H1 (cell line): ENCODE results near the gene EXD3. TPM values are rescaled to one million over a fixed set of nuclear protein-coding genes. Genes with fewer than 3 reads are reported as not detected.
A peak's percentile ranks its signal among the peaks of the same experiment; 100 is the strongest.

Experiments
- CTCF ChIA-PET: fragments of 300-600 bp; sonication (Branson Sonifier 250); formaldehyde crosslinking; loops from one replicate; lab custom pipeline; 2021; ENCODE audit not compliant: partially characterized antibody; lab: Charles Lee
- POLR2A ChIA-PET: fragments of 300-600 bp; sonication (Branson Sonifier 250); formaldehyde crosslinking; loops from one replicate; lab custom pipeline; 2021; ENCODE audit warnings: inconsistent platforms; ENCODE audit not compliant: partially characterized antibody; lab: Charles Lee
- DNase-seq, 2 experiments: peaks; one replicate each; pipeline versions ENCODE4 v3.0.0 to v3.0.0-alpha.2; 2010 to 2022; ENCODE audit warnings: low spot score in 2 of 2, low read depth in 1 of 2, mixed read lengths in 1 of 2
- FAIRE-seq: peaks from 2 replicates; lab custom pipeline; 2011; peaks lifted over from hg19 to GRCh38; lab: Jason Lieb, UNC
- H2AFZ ChIP-seq: 2 replicates; pipeline ENCODE4 v1.8.1; 2012; ENCODE audit warnings: low read length, inconsistent platforms
- H2AK5ac ChIP-seq: 2 replicates; pipeline ENCODE4 v1.6.1; 2013; ENCODE audit warnings: low read depth, low read length
- H2BK120ac ChIP-seq: replicated peaks from 2 replicates; pipeline ENCODE3; 2013; ENCODE audit warnings: low read depth, low read length, inconsistent platforms
- H2BK12ac ChIP-seq: 2 replicates; pipeline ENCODE4 v1.6.1; 2013; ENCODE audit warnings: low read depth, low read length
- H2BK15ac ChIP-seq: 2 replicates; pipeline ENCODE4 v1.6.1; 2013; ENCODE audit warnings: low read length
- H2BK20ac ChIP-seq: 2 replicates; pipeline ENCODE4 v1.6.1; 2013; ENCODE audit warnings: low read length
- H2BK5ac ChIP-seq: 2 replicates; pipeline ENCODE4 v1.6.1; 2013; ENCODE audit warnings: low read depth, low read length
- H3K14ac ChIP-seq: 2 replicates; pipeline ENCODE4 v1.6.1; 2013; ENCODE audit warnings: inconsistent platforms; ENCODE audit not compliant: insufficient read length
- H3K18ac ChIP-seq: 2 replicates; pipeline ENCODE4 v1.6.1; 2013; ENCODE audit warnings: low read length; ENCODE audit errors: extremely low read depth
- H3K23ac ChIP-seq: 2 replicates; pipeline ENCODE4 v1.6.1; 2013; ENCODE audit warnings: inconsistent platforms; ENCODE audit not compliant: insufficient read length
- H3K23me2 ChIP-seq: 2 replicates; pipeline ENCODE4 v1.6.1; 2013; ENCODE audit warnings: low read depth, low read length
- H3K27ac ChIP-seq: 2 replicates; pipeline ENCODE4 v1.6.1; 2011; ENCODE audit warnings: low read depth, low read length, inconsistent platforms
- H3K27me3 ChIP-seq, 4 experiments: replicated peaks in 1 of 4; 1 replicate in 1 of 4; 2 replicates in 3 of 4; pipeline versions ENCODE4 v1.6.1 to v1.8.1; 2011 to 2013; ENCODE audit warnings: low read length in 3 of 4, mild to moderate bottlenecking in 3 of 4, inconsistent platforms in 2 of 4, mixed read lengths in 2 of 4, moderate library complexity in 1 of 4; ENCODE audit not compliant: control insufficient read depth in 3 of 4, insufficient read depth in 3 of 4; ENCODE audit errors: extremely low read depth in 1 of 4
- H3K36me3 ChIP-seq, 4 experiments: 2 replicates each; pipeline versions ENCODE4 v1.6.1 to v1.8.1; 2011 to 2013; ENCODE audit warnings: mild to moderate bottlenecking in 4 of 4, low read length in 3 of 4, moderate library complexity in 2 of 4, control low read depth in 1 of 4, inconsistent platforms in 1 of 4; ENCODE audit not compliant: insufficient read depth in 4 of 4, control insufficient read depth in 2 of 4
- H3K4ac ChIP-seq: replicated peaks from 2 replicates; pipeline ENCODE3; 2013; ENCODE audit warnings: low read length, low read depth, mixed read lengths, inconsistent platforms; ENCODE audit not compliant: insufficient read length
- H3K4me1 ChIP-seq, 4 experiments: replicated peaks in 1 of 4; 1 replicate in 1 of 4; 2 replicates in 3 of 4; pipeline versions ENCODE4 v1.6.1 to v1.8.1; 2011 to 2013; ENCODE audit warnings: low read length in 3 of 4, inconsistent platforms in 2 of 4, mixed read lengths in 1 of 4; ENCODE audit not compliant: insufficient read depth in 4 of 4, control insufficient read depth in 3 of 4
- H3K4me2 ChIP-seq, 2 experiments: 2 replicates each; pipeline versions ENCODE4 v1.6.1 to v1.8.1; 2011 to 2013; ENCODE audit warnings: low read depth in 2 of 2, low read length in 2 of 2, control low read depth in 1 of 2, inconsistent platforms in 1 of 2, mild to moderate bottlenecking in 1 of 2; ENCODE audit not compliant: insufficient read depth in 1 of 2
- H3K4me3 ChIP-seq, 4 experiments: fragments of 200-600, 300-600 bp in 1 of 4; sonication (generic), shearing (Covaris generic), sonication (Bioruptor Twin) in 1 of 4; 2 replicates each; pipeline versions ENCODE4 v1.5.1 to v1.8.1; 2011 to 2016; ENCODE audit warnings: low read length in 4 of 4, low read depth in 3 of 4, control low read depth in 2 of 4, inconsistent platforms in 2 of 4, mild to moderate bottlenecking in 2 of 4, mixed read lengths in 1 of 4, moderate library complexity in 1 of 4; ENCODE audit not compliant: insufficient read depth in 2 of 4; ENCODE audit errors: extremely low read depth in 1 of 4
- H3K56ac ChIP-seq: replicated peaks from 2 replicates; pipeline ENCODE3; 2013; ENCODE audit warnings: low read depth, mild to moderate bottlenecking, mixed read lengths, low read length, inconsistent platforms; ENCODE audit not compliant: insufficient read length
- H3K79me1 ChIP-seq: 2 replicates; pipeline ENCODE4 v1.6.1; 2013; ENCODE audit warnings: low read depth, low read length, control low read depth
- H3K79me2 ChIP-seq, 2 experiments: 2 replicates each; pipeline versions ENCODE4 v1.6.1 to v1.8.1; 2012 to 2013; ENCODE audit warnings: low read length in 2 of 2, mild to moderate bottlenecking in 2 of 2, inconsistent platforms in 1 of 2; ENCODE audit not compliant: insufficient read depth in 2 of 2, control insufficient read depth in 1 of 2
- H3K9ac ChIP-seq, 4 experiments: replicated peaks in 1 of 4; 1 replicate in 1 of 4; 2 replicates in 3 of 4; pipeline versions ENCODE4 v1.6.1 to v1.8.1; 2011 to 2013; ENCODE audit warnings: low read depth in 3 of 4, low read length in 3 of 4, control low read depth in 2 of 4, mild to moderate bottlenecking in 2 of 4, moderate library complexity in 2 of 4, inconsistent platforms in 1 of 4; ENCODE audit errors: extremely low read depth in 1 of 4
- H3K9me3 ChIP-seq, 2 experiments: 2 replicates each; pipeline versions ENCODE4 v1.6.1 to v1.8.1; 2012 to 2013; ENCODE audit warnings: mild to moderate bottlenecking in 2 of 2, moderate library complexity in 2 of 2, control low read depth in 1 of 2, inconsistent platforms in 1 of 2, low read depth in 1 of 2, low read length in 1 of 2, mixed read lengths in 1 of 2; ENCODE audit not compliant: insufficient read depth in 2 of 2
- H4K20me1 ChIP-seq, 2 experiments: replicated peaks in 1 of 2; 2 replicates each; pipeline versions ENCODE3 to v1.8.1; 2011 to 2013; ENCODE audit warnings: inconsistent platforms in 2 of 2, low read length in 2 of 2, mild to moderate bottlenecking in 1 of 2; ENCODE audit not compliant: insufficient read depth in 2 of 2, control insufficient read depth in 1 of 2
- H4K5ac ChIP-seq: 2 replicates; pipeline ENCODE4 v1.6.1; 2013; ENCODE audit warnings: low read length, low read depth, mixed read lengths, inconsistent platforms; ENCODE audit not compliant: insufficient read length
- H4K8ac ChIP-seq: 2 replicates; pipeline ENCODE4 v1.8.0; 2013; ENCODE audit warnings: mild to moderate bottlenecking, moderate library complexity, low read length, inconsistent platforms; ENCODE audit not compliant: insufficient read depth; ENCODE audit errors: extremely low read depth
- H4K91ac ChIP-seq: replicated peaks from 2 replicates; pipeline ENCODE3; 2013; ENCODE audit warnings: low read length, mixed read lengths, inconsistent platforms; ENCODE audit not compliant: insufficient read length
- CREB1 ChIP-seq: IDR thresholded peaks from 2 replicates; pipeline ENCODE4 v1.6.1; 2012; ENCODE audit warnings: inconsistent platforms
- POLR2A ChIP-seq, 2 experiments: IDR thresholded peaks; 1 replicate in 1 of 2; 2 replicates in 1 of 2; pipeline ENCODE4 v1.6.1; 2011; ENCODE audit warnings: low read depth in 2 of 2, low read length in 2 of 2, mild to moderate bottlenecking in 2 of 2; ENCODE audit errors: control extremely low read depth in 1 of 2
- POU5F1 ChIP-seq: IDR thresholded peaks from 2 replicates; pipeline ENCODE4 v1.6.1; 2011; ENCODE audit warnings: low read depth, mild to moderate bottlenecking, low read length, moderate library complexity
- TAF7 ChIP-seq: optimal IDR thresholded peaks from 2 replicates; pipeline ENCODE3; 2011; ENCODE audit warnings: low read depth, mild to moderate bottlenecking, inconsistent platforms, low read length, moderate library complexity, borderline replicate concordance
- YY1 ChIP-seq: IDR thresholded peaks from 2 replicates; pipeline ENCODE4 v1.6.1; 2011; ENCODE audit warnings: low read depth, mild to moderate bottlenecking, low read length
- WGBS, 2 experiments: shearing (Covaris generic) in 1 of 2; methylation state at CpG; one replicate each; pipeline versions ENCODE4 v1.1.6 to v1.1.7; 2013 to 2015; ENCODE audit warnings: low lambda C conversion rate in 2 of 2, mixed read lengths in 2 of 2, inconsistent platforms in 1 of 2, low coverage in 1 of 2, missing lambda C conversion rate in 1 of 2; ENCODE audit not compliant: insufficient replicate concordance in 2 of 2, insufficient coverage in 1 of 2, insufficient read length in 1 of 2; ENCODE audit errors: extremely low coverage in 1 of 2, missing lambda C conversion rate in 1 of 2; 5-methylcytosine and 5-hydroxymethylcytosine counted together
- polyA plus RNA-seq, 7 experiments: library from polyadenylated mRNA; depleted of rRNA in 3 of 7; stranded (reverse) in 5 of 7; unstranded in 2 of 7; fragments of >200 nt in 5 of 7; fragments of 200-250 nt in 2 of 7; gene quantifications; 1 replicate in 5 of 7; 2 replicates in 1 of 7; 4 replicates in 1 of 7; pipeline versions ENCODE4 v1.2.1 to v1.2.3, GENCODE V29; 2011 to 2013; ENCODE audit warnings: missing spikeins in 2 of 7, mixed read lengths in 2 of 7
- total RNA-seq: library from RNA; stranded (reverse); fragmentation: NEBNext Ultra II Directional; extraction: Animal tissue kit (Norgen Biotek cat#: 25700); gene quantifications from 2 replicates; pipeline ENCODE4 v1.2.1, GENCODE V29; 2021
- TF ChIP-seq, protein P1 (sequence below): IDR thresholded peaks from 2 replicates; pipeline ENCODE4 v1.6.1; 2012; ENCODE audit warnings: inconsistent platforms

The EXD3 gene
- total and polyA plus RNA-seq, 2 of the 8 experiments (the other 6 are each of a cell fraction or from before 2014, with no cell fraction given): 7.2 to 9.4 TPM

DNA sequence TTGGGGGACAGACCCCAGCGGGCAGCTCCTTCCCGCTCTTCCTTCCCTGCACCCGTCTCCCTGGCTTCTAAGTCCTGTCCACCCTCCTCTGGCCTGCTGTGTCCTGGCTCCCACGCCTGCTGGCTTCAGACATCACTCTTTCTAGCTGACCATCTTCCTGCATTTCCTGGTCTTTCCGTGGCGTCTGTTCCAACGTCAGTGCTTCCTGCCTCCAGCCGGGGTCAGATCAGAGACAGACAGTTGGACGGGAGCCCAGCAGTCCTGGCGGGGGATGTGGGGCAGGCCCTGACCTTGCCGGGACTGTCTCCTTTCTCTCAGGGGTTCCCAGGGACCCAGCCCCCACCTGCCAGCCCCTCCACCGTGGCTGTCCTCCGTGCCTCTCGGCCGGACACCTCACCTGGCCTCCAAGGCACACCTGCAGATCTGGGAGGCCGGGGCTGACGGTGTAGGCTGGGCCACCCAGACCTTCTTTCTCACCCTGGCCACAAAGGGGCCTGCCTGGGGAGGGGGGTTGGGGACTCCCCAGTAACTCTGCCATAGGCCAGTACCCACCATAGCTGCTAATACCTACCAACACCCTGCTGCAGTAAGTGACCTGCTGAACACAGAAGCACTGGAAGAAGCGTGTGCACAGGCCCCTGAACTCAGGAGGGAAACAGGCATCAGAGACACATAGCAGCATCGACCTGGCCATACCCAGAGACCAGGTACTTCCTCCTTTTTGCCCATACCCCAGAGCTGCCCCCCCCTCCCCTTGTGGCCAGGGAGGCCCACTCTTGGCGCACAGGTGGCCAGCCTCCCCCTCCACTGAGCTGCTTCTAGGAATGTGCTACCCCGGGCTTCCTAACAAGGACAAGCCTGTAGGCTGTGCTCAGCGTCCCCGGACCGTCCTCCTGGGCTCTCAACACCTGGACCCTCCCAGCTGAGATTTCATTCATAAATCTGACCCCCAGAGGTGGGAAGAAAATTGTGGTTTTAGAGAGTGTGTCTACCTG lies 126.0 kb downstream of the EXD3 start:
- peak overlapping the region; percentile 2 for H2BK120ac ChIP-seq
- H3K79me1 ChIP-seq: peaks cover 3% of the 10 kb centered on the region
- no peak overlapping the region for H3K23ac ChIP-seq
- H2BK5ac ChIP-seq: peak overlapping the region; percentile 60; the same call in 1 of the 2 replicates
- peaks cover 0 to 24% (median 12%) of the 10 kb centered on the region in 4 experiments; a peak in 5 of 7 replicates for H3K27me3 ChIP-seq
- H3K9ac ChIP-seq: no peak overlapping the region
- H3K4me3 ChIP-seq: peak overlapping the region in 3 of 4 experiments; percentile 29 to 60 (median 30); a peak in 5 of 8 replicates
- peak overlapping the region; percentile 53 for H3K18ac ChIP-seq
- H3K36me3 ChIP-seq: no peaks in the 10 kb centered on the region
- peak overlapping the region; percentile 78; the same call in 1 of the 2 replicates for H4K8ac ChIP-seq
- H3K79me2 ChIP-seq: peaks cover 0 to 3% of the 10 kb centered on the region in 2 experiments; a peak in 1 of 4 replicates
- H2BK20ac ChIP-seq: peak overlapping the region; percentile 90; the same call in 1 of the 2 replicates
- 61% methylated on average over 23 of the region's 24 CpGs; no CpG with 5 or more reads in 1 of the 2 experiments for WGBS, 2 experiments
- no peak overlapping the region for H4K5ac ChIP-seq
- peaks cover 3 to 28% (median 24%) of the 10 kb centered on the region in 4 experiments for H3K4me1 ChIP-seq
- peak overlapping the region; percentile 92 for H4K91ac ChIP-seq
- TF ChIP-seq YY1 (no peak), CREB1 (no peak), TAF7 (peak; percentile 16), POU5F1 (no peak), POLR2A (IDR thresholded peaks at IDR 0.05; ENCODE audit: control extremely low read depth in 1 of 2, low read depth in 2 of 2, low read length in 2 of 2) (peak in 1 of 2 experiments; percentile 28; a peak in 1 of 3 replicates)
- TF ChIP-seq, protein P1, sequence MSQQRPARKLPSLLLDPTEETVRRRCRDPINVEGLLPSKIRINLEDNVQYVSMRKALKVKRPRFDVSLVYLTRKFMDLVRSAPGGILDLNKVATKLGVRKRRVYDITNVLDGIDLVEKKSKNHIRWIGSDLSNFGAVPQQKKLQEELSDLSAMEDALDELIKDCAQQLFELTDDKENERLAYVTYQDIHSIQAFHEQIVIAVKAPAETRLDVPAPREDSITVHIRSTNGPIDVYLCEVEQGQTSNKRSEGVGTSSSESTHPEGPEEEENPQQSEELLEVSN: peak; percentile 17; the same call in 1 of the 2 replicates
- H3K4ac ChIP-seq: peak overlapping the region; percentile 82
- peak overlapping the region; percentile 64 to 69 for H3K4me2 ChIP-seq
- no peak for FAIRE-seq
- peaks cover 3 to 11% of the 10 kb centered on the region in 2 experiments for H4K20me1 ChIP-seq
- H2BK12ac ChIP-seq: peak overlapping the region; percentile 27; the same call in 1 of the 2 replicates
- peak in 1 of 2 experiments; percentile 54 for DNase-seq
- peaks cover 0 to 4% of the 10 kb centered on the region in 2 experiments; a peak in 2 of 4 replicates for H3K9me3 ChIP-seq
- POLR2A ChIA-PET: interaction anchor here (0.6 to 10.0 kb wide), 7 partner anchors 10 to 57 kb away, joined by 3 to 129 read pairs (median 4); partner anchors contain the start of gene TUBB4B
- CTCF ChIA-PET: interaction anchor here (0.7 to 2.6 kb wide), 7 partner anchors 9 to 166 kb away, joined by 3 to 9 read pairs (median 5); no protein-coding TSS in a partner anchor
- H2AFZ ChIP-seq: no peak overlapping the region
- H2BK15ac ChIP-seq: no peak overlapping the region; the same call in 1 of the 2 replicates
- H2AK5ac ChIP-seq: peak overlapping the region; percentile 75; the same call in 1 of the 2 replicates
- H3K23me2 ChIP-seq: peaks cover 9% of the 10 kb centered on the region
- no peak overlapping the region for H3K14ac ChIP-seq
- H3K27ac ChIP-seq: no peak overlapping the region
- H3K56ac ChIP-seq: no peak overlapping the region
